Measurements from ENCODE around the gene ZNF672. TPM values are rescaled to one million over a fixed set of nuclear protein-coding genes. Genes with fewer than 3 reads are reported as not detected.

The ZNF672 gene
- total RNA-seq, 1 donor from 2014 or later = 20.6 TPM

DNA sequence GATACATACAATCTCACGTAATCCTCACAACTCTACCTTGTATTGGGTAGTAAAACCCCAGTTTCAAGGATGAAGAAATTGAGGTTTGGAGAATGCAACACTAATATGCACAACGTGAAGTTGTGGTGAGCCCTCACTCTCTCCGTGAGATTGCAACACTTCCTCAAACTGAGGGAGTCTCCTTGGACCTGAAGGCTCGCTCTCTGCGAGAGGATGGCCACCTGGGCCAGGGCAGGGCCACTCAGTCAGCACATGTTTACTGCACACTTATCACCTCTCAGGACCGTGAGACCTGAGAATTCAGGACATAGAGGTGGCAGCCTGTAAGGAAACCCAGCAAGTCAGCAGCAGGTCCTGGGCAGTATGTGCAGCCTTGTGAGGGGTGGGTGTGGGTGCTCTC, 21.0 kb upstream of the ZNF672 start:
- Mint-ChIP-seq H3K27me3 (ENCODE audit: low read depth, unreplicated experiment) (no peaks in the 10 kb centered on the region), H3K27ac (ENCODE audit: unreplicated experiment) (no peak overlapping the region), H3K36me3 (ENCODE audit: low read depth, unreplicated experiment) (peaks cover 51% of the 10 kb centered on the region), H3K9me3 (ENCODE audit: unreplicated experiment) (peaks cover 2% of the 10 kb centered on the region), H3K4me1 (ENCODE audit: low read depth, unreplicated experiment) (peaks cover 19% of the 10 kb centered on the region), H3K4me3 (ENCODE audit: unreplicated experiment) (no peak overlapping the region)
- FAIRE-seq (no peak), DNase-seq (ENCODE audit: low read depth) (no peak)
- Histone ChIP-seq H3K79me2 (ENCODE audit: insufficient read depth, low read length) (peaks cover 63% of the 10 kb centered on the region), H3K9me3 (ENCODE audit: insufficient read depth, low read depth, low read length) (no peaks in the 10 kb centered on the region), H3K4me2 (ENCODE audit: low read length) (no peak overlapping the region), H3K9ac (ENCODE audit: low read length) (no peak overlapping the region), H3K27ac (ENCODE audit: low read depth, low read length) (no peak overlapping the region), H3K36me3 (ENCODE audit: insufficient read depth, low read length) (peaks cover 56% of the 10 kb centered on the region), H2AFZ (ENCODE audit: low read depth, low read length) (no peak overlapping the region), H3K4me3 (ENCODE audit: insufficient read depth, low read depth, low read length) (no peak overlapping the region), H4K20me1 (ENCODE audit: insufficient read depth, low read length) (peaks cover 57% of the 10 kb centered on the region), H3K4me1 (ENCODE audit: insufficient read depth, low read length) (peaks cover 22% of the 10 kb centered on the region), H3K27me3 (ENCODE audit: insufficient read depth, low read length) (no peaks in the 10 kb centered on the region)
- TF ChIP-seq EZH2 (IDR thresholded peaks at IDR 0.05; ENCODE audit: insufficient read depth, low read length) = no peak
- TF ChIP-seq, protein P1, sequence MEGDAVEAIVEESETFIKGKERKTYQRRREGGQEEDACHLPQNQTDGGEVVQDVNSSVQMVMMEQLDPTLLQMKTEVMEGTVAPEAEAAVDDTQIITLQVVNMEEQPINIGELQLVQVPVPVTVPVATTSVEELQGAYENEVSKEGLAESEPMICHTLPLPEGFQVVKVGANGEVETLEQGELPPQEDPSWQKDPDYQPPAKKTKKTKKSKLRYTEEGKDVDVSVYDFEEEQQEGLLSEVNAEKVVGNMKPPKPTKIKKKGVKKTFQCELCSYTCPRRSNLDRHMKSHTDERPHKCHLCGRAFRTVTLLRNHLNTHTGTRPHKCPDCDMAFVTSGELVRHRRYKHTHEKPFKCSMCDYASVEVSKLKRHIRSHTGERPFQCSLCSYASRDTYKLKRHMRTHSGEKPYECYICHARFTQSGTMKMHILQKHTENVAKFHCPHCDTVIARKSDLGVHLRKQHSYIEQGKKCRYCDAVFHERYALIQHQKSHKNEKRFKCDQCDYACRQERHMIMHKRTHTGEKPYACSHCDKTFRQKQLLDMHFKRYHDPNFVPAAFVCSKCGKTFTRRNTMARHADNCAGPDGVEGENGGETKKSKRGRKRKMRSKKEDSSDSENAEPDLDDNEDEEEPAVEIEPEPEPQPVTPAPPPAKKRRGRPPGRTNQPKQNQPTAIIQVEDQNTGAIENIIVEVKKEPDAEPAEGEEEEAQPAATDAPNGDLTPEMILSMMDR (IDR thresholded peaks at IDR 0.05; ENCODE audit: insufficient read depth, low read depth, low read length) = no peak

DNA sequence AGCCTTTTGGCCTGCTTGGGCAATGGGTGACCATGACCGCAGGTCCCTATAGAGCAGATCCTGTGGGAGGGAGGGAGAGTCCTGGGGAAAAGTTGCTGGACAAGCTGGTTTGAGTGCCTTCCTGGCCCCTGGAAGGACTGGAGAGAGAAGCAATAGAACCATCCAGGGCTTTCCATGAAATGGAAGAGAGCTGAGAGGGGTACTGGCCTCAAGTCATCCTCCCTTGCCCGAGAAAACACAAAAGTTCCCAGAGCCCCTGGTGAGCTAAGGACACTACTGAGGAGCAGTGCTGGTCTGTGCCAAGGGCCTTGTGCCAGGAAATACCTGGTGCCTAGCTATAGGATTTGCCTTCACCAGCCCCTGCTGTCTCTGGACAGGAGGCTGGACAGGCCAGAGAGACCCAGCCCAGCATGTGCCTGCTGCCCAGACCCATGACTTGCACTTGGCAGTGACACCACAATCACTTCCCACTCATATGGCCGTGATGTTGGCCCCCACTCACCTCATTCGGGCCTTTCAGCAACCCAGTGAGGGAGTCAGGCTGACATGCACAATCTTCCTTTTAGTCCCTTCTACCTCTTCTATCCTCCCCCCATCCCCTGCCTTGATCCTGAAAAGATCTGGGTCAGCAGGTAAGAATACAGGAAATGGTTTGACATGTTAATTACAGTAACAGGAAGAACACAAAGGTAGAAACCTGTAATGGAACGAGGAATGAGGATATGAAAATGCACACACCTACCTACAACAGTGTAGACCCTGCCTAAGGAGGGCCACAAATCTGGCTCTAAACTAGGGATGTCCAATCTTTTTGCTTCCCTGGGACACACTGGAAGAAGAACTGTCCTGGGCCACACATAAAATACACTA, 19.3 kb upstream of the ZNF672 start:
- Histone ChIP-seq H3K9me3 (ENCODE audit: insufficient read depth, low read depth, low read length) (no peaks in the 10 kb centered on the region), H3K36me3 (ENCODE audit: insufficient read depth, low read length) (peaks cover 48% of the 10 kb centered on the region), H3K4me1 (ENCODE audit: insufficient read depth, low read length) (peaks cover 33% of the 10 kb centered on the region), H3K27me3 (ENCODE audit: insufficient read depth, low read length) (no peaks in the 10 kb centered on the region), H3K27ac (ENCODE audit: low read depth, low read length) (peak overlapping the region; percentile 4), H3K4me3 (ENCODE audit: insufficient read depth, low read depth, low read length) (no peak overlapping the region), H3K79me2 (ENCODE audit: insufficient read depth, low read length) (peaks cover 77% of the 10 kb centered on the region), H3K9ac (ENCODE audit: low read length) (no peak overlapping the region), H2AFZ (ENCODE audit: low read depth, low read length) (no peak overlapping the region), H4K20me1 (ENCODE audit: insufficient read depth, low read length) (peaks cover 47% of the 10 kb centered on the region), H3K4me2 (ENCODE audit: low read length) (no peak overlapping the region)
- TF ChIP-seq EZH2 (IDR thresholded peaks at IDR 0.05; ENCODE audit: insufficient read depth, low read length) = no peak
- TF ChIP-seq, protein P1 (IDR thresholded peaks at IDR 0.05; ENCODE audit: insufficient read depth, low read depth, low read length) = no peak
- Mint-ChIP-seq H3K27ac (ENCODE audit: unreplicated experiment) (no peak overlapping the region), H3K27me3 (ENCODE audit: low read depth, unreplicated experiment) (no peaks in the 10 kb centered on the region), H3K9me3 (ENCODE audit: unreplicated experiment) (no peaks in the 10 kb centered on the region), H3K4me1 (ENCODE audit: low read depth, unreplicated experiment) (peaks cover 34% of the 10 kb centered on the region), H3K4me3 (ENCODE audit: unreplicated experiment) (no peak overlapping the region), H3K36me3 (ENCODE audit: low read depth, unreplicated experiment) (peaks cover 40% of the 10 kb centered on the region)
- FAIRE-seq = no peak
- no peak for DNase-seq (ENCODE audit: low read depth)

Measured in astrocyte (in vitro differentiated cells and primary cell).